ENCODE data around the gene SULT1A4. TPM values are rescaled to one million over a fixed set of nuclear protein-coding genes. Genes with fewer than 3 reads are reported as not detected.
"Not testable (repeated sequence)": the region's sequence is repeated elsewhere in the genome, so short reads cannot be mapped to it uniquely, and the experiment has no call there.

Gene SULT1A4
- total RNA-seq = 10 to 100 TPM; 15.8 to 18.2 TPM

DNA sequence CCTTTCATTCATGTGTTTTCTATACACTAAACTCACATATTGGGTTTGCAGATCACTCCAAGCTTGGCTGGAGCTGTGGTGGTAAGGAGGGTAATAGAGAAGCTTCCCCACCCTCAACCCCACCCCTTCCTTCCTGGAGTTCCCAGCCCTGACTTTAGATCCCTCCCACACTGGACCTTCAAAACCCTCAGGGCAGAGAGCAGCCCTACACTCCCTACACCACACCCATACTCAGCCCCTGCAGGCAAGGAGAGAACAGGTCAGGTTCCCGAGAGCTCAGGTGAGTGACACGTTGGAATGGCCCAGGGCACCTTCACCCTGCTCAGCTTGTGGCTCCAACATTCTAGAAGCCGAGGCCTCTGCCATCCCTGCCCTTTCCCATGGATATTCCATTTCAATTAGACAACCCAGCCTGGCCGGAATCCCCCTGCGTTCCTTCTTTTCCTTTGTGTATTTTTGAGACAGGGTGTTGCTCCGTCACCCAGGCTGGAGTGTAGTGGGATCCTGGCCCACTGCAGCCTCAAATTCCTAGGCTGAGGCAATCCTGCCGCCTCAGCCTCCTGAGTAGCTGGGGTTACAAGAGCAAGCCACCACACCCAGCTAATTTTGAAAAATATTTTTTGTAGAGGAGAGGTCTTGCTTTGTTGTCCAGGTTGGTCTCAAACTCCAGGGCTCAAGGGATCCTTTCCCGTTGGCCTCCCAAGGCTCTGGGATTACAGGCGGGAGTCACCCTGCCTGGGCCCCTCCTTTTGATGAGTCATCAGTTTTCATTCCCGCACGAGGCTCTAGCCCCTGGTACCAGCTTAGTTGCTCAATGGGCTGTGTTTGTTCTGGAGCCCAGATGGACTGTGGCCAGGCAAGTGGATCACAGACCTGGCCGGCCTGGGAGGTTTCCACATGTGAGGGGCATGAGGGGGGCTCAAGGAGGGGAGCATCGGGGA, at the start of gene SULT1A4:
SULT1A4 (plus strand) TSS at position 208 of the 941 bp plus-strand sequence. CDS start 1,473 bp downstream, outside the sequence.
- not testable (repeated sequence) for H3K4me3 ChIP-seq; DNase-seq (ENCODE audit: low spot score); H3K27ac ChIP-seq; H3K4me1 ChIP-seq; H3K9me3 ChIP-seq; H3K27me3 ChIP-seq; H3K36me3 ChIP-seq

DNA sequence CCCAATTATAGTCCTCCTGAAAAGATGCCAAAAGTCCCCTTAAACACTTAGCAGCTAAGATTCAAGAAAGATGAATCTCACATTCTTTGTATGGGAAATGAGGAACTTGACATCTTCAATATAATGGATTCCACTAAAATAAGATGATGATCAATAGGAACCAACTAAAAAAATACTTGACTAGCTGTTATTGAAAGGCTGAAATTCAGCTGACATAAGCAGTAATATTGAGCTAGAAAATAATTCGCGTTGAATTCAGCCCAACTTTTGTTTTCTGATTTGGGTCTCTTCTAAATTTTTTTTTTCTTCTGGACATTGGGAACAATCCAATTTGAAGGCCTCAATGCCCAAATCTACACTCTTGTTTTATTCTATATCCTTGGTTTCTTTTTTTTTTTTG, 36.1 kb upstream of the SULT1A4 start:
- not testable (repeated sequence) for H3K36me3 ChIP-seq; H3K27ac ChIP-seq; H3K4me3 ChIP-seq; H3K9me3 ChIP-seq; H3K4me1 ChIP-seq; DNase-seq (ENCODE audit: low spot score); H3K27me3 ChIP-seq

DNA sequence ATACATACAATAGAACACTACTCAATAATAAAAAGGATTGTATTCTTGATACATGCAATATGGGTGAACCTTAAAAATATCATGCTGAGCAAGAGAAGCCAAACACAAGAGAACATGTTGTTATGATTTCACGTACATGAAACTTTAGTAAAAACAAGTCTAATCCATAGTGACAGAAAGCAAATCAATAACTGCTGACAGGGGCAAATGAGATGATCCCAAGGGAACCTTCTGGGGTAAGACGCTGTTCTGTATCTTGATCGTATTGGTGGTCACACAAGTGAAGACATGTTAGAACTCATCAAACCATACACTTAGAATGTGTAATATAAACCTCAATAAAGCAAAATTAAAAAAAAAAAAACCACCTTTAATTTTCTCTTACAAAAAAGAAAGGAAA, 34.3 kb upstream of the SULT1A4 start:
- not testable (repeated sequence) for H3K9me3 ChIP-seq; H3K4me3 ChIP-seq; H3K27me3 ChIP-seq; H3K36me3 ChIP-seq; H3K4me1 ChIP-seq; H3K27ac ChIP-seq; DNase-seq (ENCODE audit: low spot score)

DNA sequence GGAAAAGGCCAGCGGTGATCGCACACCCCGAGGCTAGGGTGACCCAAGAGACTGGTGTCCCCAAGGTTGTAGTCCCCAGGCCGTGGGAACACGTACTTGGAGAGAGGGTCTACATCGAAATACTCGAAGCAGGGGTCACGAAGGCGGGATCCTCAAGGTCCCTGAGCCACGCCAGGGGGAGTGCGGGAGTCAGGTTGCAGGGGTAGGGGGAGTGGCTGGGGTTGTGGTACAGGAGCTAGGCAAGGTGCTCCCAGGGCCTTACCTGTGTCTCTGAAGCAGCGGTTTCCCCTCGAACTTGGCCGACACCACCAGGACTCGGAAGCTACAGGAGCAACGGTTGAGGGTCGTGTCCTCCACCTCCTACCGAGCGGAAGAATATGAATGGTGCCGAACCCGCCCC, 6.0 kb upstream of the SULT1A4 start:
- H3K27me3 ChIP-seq, H3K36me3 ChIP-seq: not testable (repeated sequence)

DNA sequence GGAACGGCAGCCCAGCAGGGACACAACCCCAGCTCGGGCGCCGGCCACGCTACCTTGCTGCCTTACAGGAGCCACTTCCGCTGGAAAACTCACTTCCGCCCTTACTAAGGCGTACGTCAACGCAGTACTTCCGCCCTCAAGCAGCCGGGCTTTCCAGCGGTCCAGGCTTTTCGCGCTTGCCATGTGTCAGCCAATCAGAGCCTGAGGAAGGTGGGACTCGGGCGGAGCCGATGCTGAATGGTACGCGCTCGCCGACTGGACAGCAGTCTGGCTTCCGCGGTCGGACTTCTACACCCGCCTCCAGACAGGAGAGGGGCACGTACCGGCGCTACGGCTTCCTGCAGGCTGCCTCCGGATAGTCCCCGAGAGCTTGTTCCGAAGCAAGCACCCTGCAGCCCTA, 5.4 kb upstream of the SULT1A4 start, which contains the start of the genes BOLA2 and SLX1B:
BOLA2 (minus strand) TSS at position 83 of the 400 bp plus-strand sequence. CDS start 98 bp downstream, outside the sequence.
SLX1B (plus strand) TSS at position 265 of the 400 bp plus-strand sequence.
- not testable (repeated sequence) for H3K27ac ChIP-seq; H3K27me3 ChIP-seq; H3K9me3 ChIP-seq; DNase-seq (ENCODE audit: low spot score); H3K4me3 ChIP-seq; H3K36me3 ChIP-seq; H3K4me1 ChIP-seq

More for the DNA sequence above, 6.0 kb upstream of the SULT1A4 start:
- not testable (repeated sequence) for H3K27ac ChIP-seq; H3K9me3 ChIP-seq; H3K4me1 ChIP-seq; DNase-seq (ENCODE audit: low spot score); H3K4me3 ChIP-seq

DNA sequence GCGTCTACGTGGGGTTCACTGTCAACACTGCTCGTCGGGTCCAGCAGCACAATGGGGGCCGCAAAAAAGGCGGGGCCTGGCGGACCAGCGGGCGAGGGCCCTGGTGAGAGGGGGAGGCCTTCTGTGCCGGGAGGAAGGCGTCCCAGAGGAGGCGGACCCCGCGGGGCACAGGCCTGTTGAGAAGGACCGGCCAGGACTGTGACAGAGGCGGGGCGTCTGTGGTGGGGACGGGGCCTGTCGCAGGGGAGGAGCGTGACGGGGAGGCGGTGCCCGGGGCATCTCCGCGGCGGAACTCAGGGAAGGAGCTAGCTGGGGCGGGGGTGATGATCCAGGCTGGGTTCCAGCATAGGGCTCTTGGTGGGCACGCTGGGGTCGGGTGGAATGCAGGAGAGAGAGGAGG, 4.9 kb upstream of the SULT1A4 start:
- H3K9me3 ChIP-seq; DNase-seq (ENCODE audit: low spot score); H3K4me1 ChIP-seq; H3K4me3 ChIP-seq; H3K27me3 ChIP-seq; H3K27ac ChIP-seq; H3K36me3 ChIP-seq: not testable (repeated sequence)

DNA sequence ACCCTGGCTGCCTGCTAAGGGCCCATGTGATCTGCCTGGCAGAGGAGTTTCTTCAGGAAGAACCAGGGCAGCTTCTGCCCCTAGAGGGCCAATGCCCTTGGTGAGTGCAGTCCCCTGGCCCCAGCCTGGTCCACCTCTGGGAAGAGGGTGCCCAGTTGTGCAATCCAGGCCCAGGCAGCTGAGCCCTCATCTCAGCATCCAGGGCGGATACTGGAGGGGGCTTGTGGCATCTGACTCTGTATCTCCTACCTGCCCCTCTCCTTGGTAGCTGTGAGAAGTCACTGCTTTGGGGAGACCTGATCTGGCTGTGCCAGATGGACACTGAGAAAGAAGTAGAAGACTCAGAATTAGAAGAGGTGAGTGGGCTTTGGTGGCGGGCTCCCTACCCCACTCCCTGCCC, 2.1 kb upstream of the SULT1A4 start:
- H3K4me1 ChIP-seq; H3K9me3 ChIP-seq; H3K27me3 ChIP-seq; H3K27ac ChIP-seq; DNase-seq (ENCODE audit: low spot score); H3K4me3 ChIP-seq; H3K36me3 ChIP-seq: not testable (repeated sequence)

DNA sequence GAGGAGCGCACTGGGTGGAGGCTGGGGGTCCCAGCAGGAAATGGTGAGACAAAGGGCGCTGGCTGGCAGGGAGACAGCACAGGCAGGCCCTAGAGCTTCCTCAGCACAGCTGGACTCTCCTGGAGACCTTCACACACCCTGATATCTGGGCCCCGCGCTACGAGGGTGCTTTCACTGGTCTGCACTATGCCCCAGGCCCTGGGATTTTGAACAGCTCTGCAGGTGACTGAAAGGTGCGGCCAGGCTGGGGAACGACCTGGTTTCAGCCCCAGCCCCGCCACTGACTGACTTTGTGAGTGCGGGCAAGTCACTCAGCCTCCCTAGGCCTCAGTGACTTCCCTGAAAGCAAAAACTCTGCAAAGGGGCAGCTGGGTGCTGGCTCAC, 926 bp downstream of the SULT1A4 start:
- not testable (repeated sequence) for H3K27me3 ChIP-seq; H3K36me3 ChIP-seq; H3K27ac ChIP-seq; DNase-seq (ENCODE audit: low spot score); H3K9me3 ChIP-seq; H3K4me1 ChIP-seq; H3K4me3 ChIP-seq

DNA sequence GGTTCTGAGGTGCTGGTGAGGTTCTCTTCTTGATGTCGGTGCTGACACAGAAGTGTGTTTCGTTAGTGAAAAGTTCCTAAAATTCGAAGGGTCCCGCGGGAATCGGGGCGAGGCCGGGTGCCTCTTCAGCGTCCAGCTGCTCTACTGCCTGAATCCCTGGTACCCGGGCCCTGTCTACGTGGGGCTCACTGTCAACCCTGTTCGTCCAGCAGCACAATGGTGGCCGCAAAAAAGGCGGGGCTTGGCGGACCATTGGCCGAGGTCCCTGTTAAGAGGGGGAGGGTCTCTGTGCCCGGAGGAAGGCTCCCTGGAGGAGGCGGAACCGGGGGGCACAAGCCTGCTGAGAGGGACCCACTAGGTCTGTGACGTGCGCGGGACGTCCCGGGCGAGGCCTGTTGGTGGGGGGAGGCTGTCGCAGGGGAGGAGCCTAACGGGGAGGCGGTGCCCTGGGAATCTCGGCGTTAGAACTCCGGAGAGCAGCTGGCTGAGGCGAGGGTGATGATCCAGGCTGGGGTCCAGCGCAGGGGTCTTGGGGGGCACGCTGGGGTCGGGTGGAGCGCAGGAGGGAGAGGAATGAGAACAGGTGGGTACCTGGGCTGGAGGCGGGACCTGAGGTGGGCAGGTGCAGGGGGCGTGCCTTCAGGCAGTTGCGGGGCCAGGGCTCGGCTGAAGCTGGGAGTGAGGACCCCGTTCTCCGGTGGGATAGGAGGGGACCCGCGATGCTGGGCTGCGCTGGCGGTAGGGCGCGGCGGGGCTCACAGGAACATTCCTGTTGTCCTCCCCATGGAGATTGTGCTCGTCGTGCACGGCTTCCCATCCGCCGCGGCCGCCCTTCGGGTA, 6.5 kb downstream of the SULT1A4 start:
- not testable (repeated sequence) for H3K36me3 ChIP-seq; H3K4me1 ChIP-seq; H3K9me3 ChIP-seq; H3K4me3 ChIP-seq; DNase-seq (ENCODE audit: low spot score); H3K27ac ChIP-seq; H3K27me3 ChIP-seq

DNA sequence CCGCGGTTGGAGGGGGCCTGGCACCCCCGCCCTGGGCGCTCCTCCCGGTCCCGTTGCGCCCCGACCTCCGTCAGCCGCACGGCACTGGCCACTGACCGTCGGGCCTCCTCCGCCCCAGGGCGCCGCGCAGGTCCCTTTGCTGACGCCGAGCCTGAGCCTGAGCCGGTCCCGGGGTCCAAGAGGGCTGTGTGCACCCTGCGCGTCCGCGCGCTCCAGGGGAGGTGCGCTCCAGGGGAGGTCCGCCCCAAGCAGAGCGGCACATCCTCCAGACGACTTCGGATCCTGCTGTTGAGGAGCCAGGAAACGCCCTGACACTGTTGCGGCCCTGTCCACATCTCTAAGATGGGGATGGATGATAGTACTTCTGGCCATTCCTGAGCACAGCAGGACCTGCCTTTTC, 7.2 kb downstream of the SULT1A4 start:
- H3K4me1 ChIP-seq; H3K27me3 ChIP-seq; H3K9me3 ChIP-seq; H3K36me3 ChIP-seq; H3K27ac ChIP-seq; DNase-seq (ENCODE audit: low spot score); H3K4me3 ChIP-seq: not testable (repeated sequence)

DNA sequence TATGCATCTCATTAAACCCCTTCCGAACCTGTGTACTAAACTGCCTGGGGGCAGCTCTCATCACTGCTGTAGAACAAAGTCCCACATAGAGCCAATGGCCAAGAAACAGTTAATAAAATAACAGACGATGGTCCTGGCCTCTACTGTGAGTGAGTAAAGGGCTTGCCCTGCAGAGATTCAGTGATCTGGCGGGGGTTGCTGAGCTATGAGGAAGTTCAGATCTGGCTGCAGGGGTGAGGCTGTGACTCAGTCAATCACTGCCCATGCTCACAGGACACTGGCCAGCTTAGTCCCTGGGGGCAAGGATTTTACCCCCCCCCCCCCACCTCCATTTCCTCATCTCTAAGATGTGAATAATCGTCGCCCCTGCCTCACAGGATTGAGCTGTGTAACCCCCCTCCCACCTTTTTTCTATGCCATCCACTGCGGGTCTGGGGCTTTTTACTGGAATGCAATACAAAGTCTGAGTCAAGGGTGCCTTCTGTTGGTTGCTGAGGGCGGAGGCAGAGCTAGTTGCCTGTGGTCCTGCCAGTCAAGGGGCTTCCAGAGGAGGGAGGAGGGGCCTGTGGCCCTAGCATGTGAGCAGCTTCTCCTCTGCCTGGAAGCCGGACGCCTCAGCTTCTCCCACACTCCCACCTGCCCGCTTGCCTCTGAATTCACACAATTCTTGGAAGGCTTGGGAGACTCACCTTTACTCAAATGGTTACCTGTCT, 8.1 kb downstream of the SULT1A4 start:
- DNase-seq (ENCODE audit: low spot score); H3K27ac ChIP-seq; H3K4me3 ChIP-seq; H3K9me3 ChIP-seq; H3K27me3 ChIP-seq; H3K4me1 ChIP-seq; H3K36me3 ChIP-seq: not testable (repeated sequence)

DNA sequence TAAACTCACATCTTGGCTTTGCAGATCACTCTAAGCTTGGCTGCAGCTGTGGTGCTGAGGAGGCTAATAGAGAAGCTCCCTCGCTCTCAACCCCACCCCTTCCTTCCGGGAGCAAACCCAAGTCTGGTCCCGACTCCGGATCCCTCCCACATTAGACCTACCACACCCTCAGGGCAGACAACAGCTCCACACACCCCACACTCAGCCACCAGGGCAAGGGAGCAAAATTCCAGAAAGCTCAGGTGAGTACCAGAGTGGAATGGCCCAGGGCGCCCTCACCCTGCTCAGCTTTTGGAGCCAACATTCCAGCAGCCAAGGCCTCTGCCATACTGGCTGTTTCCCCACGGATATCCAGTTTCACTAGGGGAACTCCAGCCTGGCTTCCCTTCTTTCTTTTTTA, 9.9 kb downstream of the SULT1A4 start:
- not testable (repeated sequence) for H3K4me1 ChIP-seq, H3K9me3 ChIP-seq, H3K27me3 ChIP-seq, H3K36me3 ChIP-seq
- DNase-seq (ENCODE audit: low spot score) = peak; percentile 76
- peak overlapping the region; percentile 51 to 57 for H3K27ac ChIP-seq
- peak overlapping the region in 1 of 2 donors; percentile 28 for H3K4me3 ChIP-seq

DNA sequence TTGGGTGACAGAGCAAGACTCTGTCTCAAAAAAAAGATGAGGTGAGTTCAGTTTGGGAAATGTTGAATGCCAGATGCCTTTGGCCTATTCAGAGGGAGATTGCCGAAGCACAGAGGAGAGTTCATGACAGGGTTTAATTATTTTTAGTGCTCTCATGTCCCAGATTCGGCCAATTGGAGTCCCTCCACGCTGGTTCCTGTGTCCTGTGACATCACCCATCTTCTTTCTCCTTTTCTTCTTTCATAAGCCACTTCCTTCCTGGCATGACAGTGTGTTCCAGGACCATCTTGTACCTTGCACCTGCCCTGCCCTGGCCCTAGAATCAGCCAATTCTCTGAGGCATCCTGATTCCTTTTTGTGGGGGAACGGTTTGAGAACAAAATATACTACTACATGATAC, 12.4 kb downstream of the SULT1A4 start:
- H3K27ac ChIP-seq; H3K27me3 ChIP-seq; DNase-seq (ENCODE audit: low spot score); H3K4me1 ChIP-seq; H3K9me3 ChIP-seq; H3K4me3 ChIP-seq; H3K36me3 ChIP-seq: not testable (repeated sequence)

DNA sequence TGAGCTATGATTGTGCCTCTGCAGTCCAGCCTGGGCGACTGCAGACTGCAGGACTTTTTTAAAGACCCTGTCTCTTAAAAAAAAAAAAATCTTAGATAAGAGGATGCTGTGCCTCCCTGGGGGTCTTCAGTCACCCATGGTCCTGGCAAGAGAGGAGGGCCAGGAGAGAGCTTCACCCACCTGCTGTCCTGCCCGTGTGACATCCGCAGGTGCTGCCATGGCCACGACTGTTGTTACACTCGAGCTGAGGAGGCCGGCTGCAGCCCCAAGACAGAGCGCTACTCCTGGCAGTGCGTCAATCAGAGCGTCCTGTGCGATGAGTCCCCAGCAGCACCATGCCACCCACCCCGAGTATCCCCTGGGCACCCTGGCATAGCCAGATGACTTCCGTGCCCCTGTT, 22.6 kb downstream of the SULT1A4 start:
- not testable (repeated sequence) for DNase-seq (ENCODE audit: low spot score); H3K4me1 ChIP-seq

More for the DNA sequence above, 22.6 kb downstream of the SULT1A4 start:
- H3K27me3 ChIP-seq, H3K9me3 ChIP-seq, H3K27ac ChIP-seq, H3K36me3 ChIP-seq, H3K4me3 ChIP-seq: not testable (repeated sequence)

All from right atrium auricular region (tissue), 2 donors.